WTC11 (cell line): ENCODE measurements around the gene FOXRED2. TPM values are rescaled to one million over a fixed set of nuclear protein-coding genes. Genes with fewer than 3 reads are reported as not detected.

Experiments
- ATAC-seq: fragments of 200-7000 bp; cut with Tn5 transposase; 2 replicates; pipeline ENCODE4 v1.10.0; 2021; ENCODE audit warnings: mild to moderate bottlenecking, moderate library complexity
- CTCF ChIA-PET: fragments of 300-600 bp; sonication (Branson Sonifier 250); formaldehyde crosslinking; loops from one replicate; lab custom pipeline; 2021; ENCODE audit warnings: antibody characterized with exemption; lab: Charles Lee
- POLR2A ChIA-PET: fragments of 350-600 bp; sonication (Branson Sonifier 250); formaldehyde crosslinking; loops from one replicate; lab custom pipeline; 2021; ENCODE audit warnings: antibody characterized with exemption; lab: Charles Lee
- DNase-seq: peaks from one replicate; pipeline ENCODE4 v3.0.0; 2021; ENCODE audit warnings: low spot score
- H3K27ac Mint-ChIP-seq: 2 replicates; pipeline ENCODE4 v1.8.0; 2021; ENCODE audit warnings: mixed read lengths
- H3K27me3 Mint-ChIP-seq: 2 replicates; pipeline ENCODE4 v1.8.0; 2021; ENCODE audit warnings: low read depth, mild to moderate bottlenecking, moderate library complexity, mixed read lengths
- H3K36me3 Mint-ChIP-seq: 2 replicates; pipeline ENCODE4 v1.8.0; 2021; ENCODE audit warnings: mixed read lengths
- H3K4me1 Mint-ChIP-seq: 2 replicates; pipeline ENCODE4 v1.8.0; 2022; ENCODE audit warnings: mixed read lengths
- H3K4me3 Mint-ChIP-seq: 2 replicates; pipeline ENCODE4 v1.8.0; 2021; ENCODE audit warnings: mild to moderate bottlenecking, moderate library complexity, mixed read lengths
- H3K9me3 Mint-ChIP-seq: 2 replicates; pipeline ENCODE4 v1.8.0; 2021; ENCODE audit warnings: mixed read lengths
- ARID4B ChIP-seq: sonication (generic); formaldehyde crosslinking; IDR thresholded peaks from 2 replicates; pipeline ENCODE4 v1.8.0; 2023; ENCODE audit warnings: missing genetic modification reagents, mild to moderate bottlenecking, borderline replicate concordance
- ATF6 ChIP-seq: sonication (generic); formaldehyde crosslinking; IDR thresholded peaks from 2 replicates; pipeline ENCODE4 v1.8.1; 2023; ENCODE audit warnings: mild to moderate bottlenecking, missing genetic modification reagents
- CBFB ChIP-seq: sonication (generic); formaldehyde crosslinking; IDR thresholded peaks from 2 replicates; pipeline ENCODE4 v1.8.1; 2022; ENCODE audit warnings: mild to moderate bottlenecking, low read depth, missing genetic modification reagents
- CDX4 ChIP-seq: fragments of 250-450 bp; sonication (Bioruptor Pico); IDR thresholded peaks from 2 replicates; pipeline ENCODE4 v1.9.0; 2021; ENCODE audit warnings: moderate library complexity, mild to moderate bottlenecking, inconsistent platforms, borderline replicate concordance
- CTCF ChIP-seq: fragments of 200-600 bp; IDR thresholded peaks from 2 replicates; pipeline ENCODE4 v1.8.0; 2022; ENCODE audit warnings: antibody characterized with exemption
- ERG ChIP-seq: fragments of 250-450 bp; sonication (Bioruptor Pico); IDR thresholded peaks from 2 replicates; pipeline ENCODE4 v1.8.0; 2021; ENCODE audit warnings: mild to moderate bottlenecking
- GABPB1 ChIP-seq: sonication (generic); formaldehyde crosslinking; IDR thresholded peaks from 2 replicates; pipeline ENCODE4 v1.8.1; 2023; ENCODE audit warnings: mild to moderate bottlenecking, missing genetic modification reagents
- GRHL2 ChIP-seq: fragments of 250-450 bp; sonication (Bioruptor Pico); IDR thresholded peaks from 2 replicates; pipeline ENCODE4 v1.8.0; 2022; ENCODE audit warnings: mild to moderate bottlenecking, moderate library complexity; ENCODE audit not compliant: insufficient replicate concordance, severe bottlenecking
- IRF1 ChIP-seq: sonication (generic); formaldehyde crosslinking; IDR thresholded peaks from 2 replicates; pipeline ENCODE4 v1.8.0; 2023; ENCODE audit warnings: missing genetic modification reagents
- MAX ChIP-seq: sonication (generic); formaldehyde crosslinking; IDR thresholded peaks from 2 replicates; pipeline ENCODE4 v1.8.0; 2022; ENCODE audit warnings: mild to moderate bottlenecking, missing genetic modification reagents
- OVOL2 ChIP-seq: fragments of 250-450 bp; sonication (Bioruptor Pico); IDR thresholded peaks from 2 replicates; pipeline ENCODE4 v1.9.0; 2021; ENCODE audit warnings: mild to moderate bottlenecking, borderline replicate concordance
- SMAD4 ChIP-seq: sonication (generic); formaldehyde crosslinking; IDR thresholded peaks from 2 replicates; pipeline ENCODE4 v1.8.0; 2022; ENCODE audit warnings: mild to moderate bottlenecking, missing genetic modification reagents
- USF2 ChIP-seq: sonication (generic); formaldehyde crosslinking; IDR thresholded peaks from 2 replicates; pipeline ENCODE4 v1.8.1; 2023; ENCODE audit warnings: mild to moderate bottlenecking, missing genetic modification reagents, moderate library complexity
- ZBTB43 ChIP-seq: sonication (generic); formaldehyde crosslinking; IDR thresholded peaks from 2 replicates; pipeline ENCODE4 v1.8.1; 2023; ENCODE audit warnings: mild to moderate bottlenecking, missing genetic modification reagents
- ZNF281 ChIP-seq: sonication (generic); formaldehyde crosslinking; IDR thresholded peaks from 2 replicates; pipeline ENCODE4 v1.8.0; 2023; ENCODE audit warnings: mild to moderate bottlenecking, missing genetic modification reagents
- total RNA-seq: library from RNA; stranded (reverse); gene quantifications from 3 replicates; pipeline ENCODE4 v1.2.3, GENCODE V29; 2021

Gene FOXRED2
- total RNA-seq, 1 experiment from 2014 or later = 20.1 TPM

GRCh38 chr22:36546932-36547331 lies 40.1 kb upstream of the FOXRED2 start (continued):
- TF ChIP-seq ATF6 (CRISPR knock-in tag) (no peak), IRF1 (no peak), SMAD4 (no peak), OVOL2 (no peak), CBFB (CRISPR knock-in tag) (no peak), ERG (no peak)

GRCh38 chr22:36546092-36546804 lies 39.4 kb upstream of the FOXRED2 start:
- Mint-ChIP-seq H3K36me3 (no peaks in the 10 kb centered on the region), H3K27me3 (peaks cover 14% of the 10 kb centered on the region), H3K27ac (no peak overlapping the region), H3K4me3 (peak overlapping the region; percentile 44), H3K4me1 (peaks cover 24% of the 10 kb centered on the region), H3K9me3 (no peaks in the 10 kb centered on the region)
- TF ChIP-seq MAX = peak; percentile 27; the same call in 1 of the 2 replicates
- peak; percentile 72 for TF ChIP-seq CTCF
- no peak for TF ChIP-seq CDX4
- TF ChIP-seq ZBTB43 (CRISPR knock-in tag) = no peak
- no peak for TF ChIP-seq GRHL2 (CRISPR knock-in tag)
- peak; percentile 39 for TF ChIP-seq USF2
- peak; percentile 79 for DNase-seq
- peak; percentile 84 for ATAC-seq
- ChIA-PET POLR2A (no interaction called here), CTCF (interaction anchor here (0.6 to 2.1 kb wide), 10 partner anchors 17 to 431 kb away, joined by 4 to 14 read pairs (median 6); partner anchors contain the start of gene EIF3D)

GRCh38 chr22:36544107-36544620 lies 37.3 kb upstream of the FOXRED2 start:
- Mint-ChIP-seq H3K9me3 (no peaks in the 10 kb centered on the region), H3K4me1 (peaks cover 30% of the 10 kb centered on the region), H3K27ac (no peak overlapping the region), H3K4me3 (no peak overlapping the region), H3K27me3 (peaks cover 14% of the 10 kb centered on the region), H3K36me3 (no peaks in the 10 kb centered on the region)
- ATAC-seq (no peak), DNase-seq (no peak)
- CTCF ChIA-PET = interaction anchor here (0.6 to 1.2 kb wide), 3 partner anchors 32 to 312 kb away, joined by 4 to 6 read pairs (median 4); no protein-coding TSS in a partner anchor
- POLR2A ChIA-PET = no interaction called here
- TF ChIP-seq ZNF281 (CRISPR knock-in tag) = no peak
- no peak for TF ChIP-seq ARID4B
- TF ChIP-seq GABPB1 (CRISPR knock-in tag) = no peak
